ENCODE measurements around the gene FLRT2. TPM values are rescaled to one million over a fixed set of nuclear protein-coding genes. Genes with fewer than 3 reads are reported as not detected.

FLRT2 gene, protein sequence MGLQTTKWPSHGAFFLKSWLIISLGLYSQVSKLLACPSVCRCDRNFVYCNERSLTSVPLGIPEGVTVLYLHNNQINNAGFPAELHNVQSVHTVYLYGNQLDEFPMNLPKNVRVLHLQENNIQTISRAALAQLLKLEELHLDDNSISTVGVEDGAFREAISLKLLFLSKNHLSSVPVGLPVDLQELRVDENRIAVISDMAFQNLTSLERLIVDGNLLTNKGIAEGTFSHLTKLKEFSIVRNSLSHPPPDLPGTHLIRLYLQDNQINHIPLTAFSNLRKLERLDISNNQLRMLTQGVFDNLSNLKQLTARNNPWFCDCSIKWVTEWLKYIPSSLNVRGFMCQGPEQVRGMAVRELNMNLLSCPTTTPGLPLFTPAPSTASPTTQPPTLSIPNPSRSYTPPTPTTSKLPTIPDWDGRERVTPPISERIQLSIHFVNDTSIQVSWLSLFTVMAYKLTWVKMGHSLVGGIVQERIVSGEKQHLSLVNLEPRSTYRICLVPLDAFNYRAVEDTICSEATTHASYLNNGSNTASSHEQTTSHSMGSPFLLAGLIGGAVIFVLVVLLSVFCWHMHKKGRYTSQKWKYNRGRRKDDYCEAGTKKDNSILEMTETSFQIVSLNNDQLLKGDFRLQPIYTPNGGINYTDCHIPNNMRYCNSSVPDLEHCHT
- total RNA-seq: 19.6 and 37.3 TPM in 2 replicates
- 25.1 TPM for polyA plus RNA-seq (2012)

DNA sequence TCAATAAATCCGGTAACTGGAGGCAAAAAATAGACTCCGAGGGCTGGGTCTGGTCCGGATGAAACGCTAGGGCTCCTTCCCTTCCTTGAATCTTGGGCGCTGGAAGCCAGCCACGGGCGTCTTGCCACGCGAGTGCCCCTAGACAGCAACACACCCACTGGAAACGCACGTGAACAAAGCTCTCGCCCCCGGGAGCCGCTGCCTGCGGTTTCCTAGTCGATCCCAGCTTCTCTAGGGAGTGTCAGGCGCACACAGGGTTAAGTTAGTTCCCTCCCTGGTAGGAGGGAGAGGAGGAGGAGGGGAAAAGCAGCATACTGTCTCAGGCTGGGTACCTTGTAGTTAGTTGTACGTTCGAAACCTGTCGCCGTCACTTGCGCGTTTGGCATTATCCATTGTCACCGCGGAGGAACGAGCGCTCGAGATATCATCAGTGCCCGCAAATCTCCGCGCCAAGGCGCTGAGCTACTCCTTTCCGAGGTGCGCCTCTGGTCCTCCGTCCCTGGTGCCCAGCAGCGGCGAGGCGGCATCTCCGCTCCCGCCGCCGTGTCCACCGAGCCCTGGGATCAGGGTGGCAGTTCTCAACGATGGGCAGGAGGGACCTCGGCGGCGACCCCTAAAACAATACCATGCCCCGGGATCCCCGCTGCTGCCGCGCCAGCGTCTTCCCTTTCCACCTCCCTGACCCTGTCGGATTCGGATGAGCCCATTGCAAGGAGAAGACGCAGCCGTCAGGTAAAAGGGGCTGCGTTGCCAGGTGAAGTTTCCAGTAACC is at the start of gene FLRT2:
Gene FLRT2, plus strand, starts transcription at position 342 of the 772 bp plus-strand sequence. CDS start 91,371 bp downstream, outside the sequence.
- DNase-seq (ENCODE audit: low read depth): peak; percentile 87

DNA sequence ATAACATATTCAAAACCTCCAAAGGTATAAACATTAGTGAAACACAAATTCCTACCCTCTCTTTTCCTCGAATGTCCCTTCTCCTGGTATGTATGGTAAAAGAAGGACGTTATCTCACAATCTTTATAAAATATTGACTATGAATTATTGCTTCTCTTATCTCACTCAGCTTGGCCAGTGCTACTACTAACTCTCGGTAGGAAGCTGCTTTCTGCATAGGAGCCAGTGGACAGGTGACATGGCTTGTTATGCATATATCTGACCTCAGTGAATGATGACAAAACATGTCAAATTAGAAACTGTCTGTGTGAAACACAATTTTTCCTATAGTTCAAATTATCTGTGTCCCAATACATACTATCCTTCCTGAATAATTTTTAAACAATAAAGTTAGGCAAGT is 48.5 kb upstream of the FLRT2 start:
- DNase-seq (ENCODE audit: low read depth): no peak

DNA sequence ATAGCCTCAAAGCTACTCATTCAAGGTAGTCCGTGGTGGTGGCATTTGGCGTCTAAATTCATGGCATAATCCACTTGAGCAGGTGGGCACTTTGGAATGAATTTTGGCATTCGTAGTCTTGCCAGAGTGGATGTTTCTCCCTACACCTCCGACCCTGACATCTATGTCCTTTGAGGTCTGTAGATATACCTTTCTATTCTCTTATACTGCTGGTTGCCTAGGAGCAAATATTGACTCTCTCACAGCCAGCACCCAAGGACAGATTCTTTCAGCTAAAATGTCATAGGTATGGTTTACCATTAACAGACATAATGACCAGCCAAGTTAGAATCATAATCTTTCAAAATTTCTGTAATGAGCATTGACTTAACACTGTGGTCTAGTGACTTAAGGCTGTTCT is 47.4 kb upstream of the FLRT2 start:
- no peak for DNase-seq (ENCODE audit: low read depth)

DNA sequence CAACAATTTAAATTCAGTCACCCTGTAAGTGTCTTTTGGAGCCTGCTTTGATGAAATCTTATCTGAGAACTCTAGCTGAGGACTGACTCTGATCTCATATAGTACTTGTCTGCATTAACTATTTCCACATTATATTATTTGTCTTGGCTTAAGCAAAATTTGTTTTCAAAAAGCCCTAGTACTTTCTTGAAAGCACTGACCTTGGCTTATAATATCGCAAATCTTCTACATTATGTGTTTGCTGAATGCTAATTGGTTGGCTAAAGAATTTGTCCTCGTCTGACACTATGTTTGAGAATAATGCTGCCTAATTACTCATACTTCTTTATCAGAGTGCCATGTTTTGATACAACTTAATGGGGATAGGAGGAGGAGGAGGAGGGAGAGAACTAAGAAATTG is 46.9 kb upstream of the FLRT2 start:
- no peak for DNase-seq (ENCODE audit: low read depth)

DNA sequence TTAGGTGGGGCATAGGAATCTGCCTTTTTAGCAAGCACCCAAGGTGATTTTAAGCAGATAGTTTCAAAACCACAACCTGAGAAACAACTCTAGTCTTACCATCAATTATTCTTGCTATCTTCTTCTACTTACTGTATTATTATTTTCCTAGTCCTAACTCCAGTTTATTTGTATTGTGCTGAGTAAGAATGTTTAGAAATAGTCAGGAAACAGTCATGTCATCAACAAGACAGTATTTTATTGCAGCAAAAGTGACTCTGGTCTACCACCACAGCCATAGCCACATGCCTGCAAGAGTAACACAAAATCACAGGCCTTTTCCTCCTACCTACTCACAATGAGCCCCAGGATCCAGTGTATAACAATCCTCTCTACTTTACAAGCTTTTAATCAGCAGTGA is 46.3 kb upstream of the FLRT2 start:
- DNase-seq (ENCODE audit: low read depth): no peak

DNA sequence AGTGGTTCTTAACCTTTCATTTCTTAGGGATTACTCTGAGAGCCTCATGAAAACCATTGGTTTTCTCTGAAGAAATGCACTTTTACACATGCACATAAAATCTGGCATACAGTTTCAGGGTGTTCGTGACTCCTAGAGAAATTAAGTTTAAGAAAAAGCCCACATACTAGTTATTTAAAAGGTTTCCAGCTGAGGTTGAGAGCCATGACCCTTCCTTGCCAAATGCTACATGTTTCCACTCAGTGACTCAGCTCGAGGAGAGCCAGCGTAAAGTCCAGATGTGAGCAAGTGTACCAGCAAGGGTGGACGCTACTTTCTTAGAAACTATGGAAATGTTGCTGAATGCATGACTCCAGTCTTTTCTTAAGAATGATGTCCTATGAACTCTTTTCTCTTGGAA is 42.7 kb upstream of the FLRT2 start:
- DNase-seq (ENCODE audit: low read depth): no peak

DNA sequence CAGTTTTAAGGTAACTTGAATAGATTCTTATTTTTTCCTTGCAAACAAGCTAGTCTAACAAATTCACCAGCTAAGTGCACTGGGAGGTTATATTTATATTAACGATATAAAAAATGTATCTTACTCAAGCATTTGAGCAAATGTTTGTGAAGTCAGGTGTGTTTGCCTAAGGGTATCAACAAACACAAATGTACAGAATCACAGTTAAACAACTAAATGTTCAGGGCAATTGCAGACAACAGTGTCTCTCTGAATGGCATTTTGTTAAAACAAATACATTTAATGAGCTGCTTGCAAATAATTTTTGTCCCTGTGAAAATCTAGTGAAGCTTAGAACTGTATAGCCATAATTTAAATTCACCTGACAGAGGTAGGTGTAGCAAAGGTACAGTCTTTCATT is 28.2 kb upstream of the FLRT2 start:
- DNase-seq (ENCODE audit: low read depth): no peak

DNA sequence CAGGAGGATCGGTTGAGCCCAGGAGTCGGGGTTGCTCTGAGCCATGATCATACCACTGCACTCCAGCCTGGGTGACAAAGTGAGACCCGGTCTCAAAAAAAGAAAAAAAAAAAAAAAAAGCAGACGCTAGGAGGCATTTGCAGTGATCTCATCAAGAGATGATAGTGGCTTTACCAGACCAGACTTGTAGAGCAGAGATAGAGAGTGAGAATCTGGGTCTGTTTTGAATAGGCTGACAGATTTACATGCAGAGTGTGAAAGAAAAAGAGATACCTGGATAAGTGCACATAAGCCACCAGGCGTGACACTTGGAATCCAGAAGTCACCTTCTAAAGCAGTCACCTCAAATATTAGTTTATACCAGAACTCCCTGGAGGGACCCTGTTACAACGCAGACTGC is 21.1 kb upstream of the FLRT2 start:
- DNase-seq (ENCODE audit: low read depth): no peak

DNA sequence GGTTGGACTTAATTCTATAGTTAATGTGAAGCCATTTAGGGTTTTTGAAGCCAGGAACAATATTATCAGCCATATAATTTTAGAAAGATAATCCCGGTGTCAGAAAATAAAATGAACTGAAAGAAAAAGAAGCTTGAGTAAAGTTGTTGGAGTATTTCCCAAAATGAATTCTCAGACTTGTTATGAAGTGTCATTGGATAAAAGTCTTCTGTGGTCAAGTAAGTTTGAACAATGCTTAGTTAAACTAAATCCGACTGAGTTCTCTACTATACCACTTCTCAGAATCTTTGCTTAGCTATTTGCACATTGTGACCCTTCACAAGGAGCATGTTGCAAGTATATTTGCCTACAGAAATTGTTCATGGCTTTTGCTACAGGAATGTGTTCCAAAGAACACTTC is 17.5 kb upstream of the FLRT2 start:
- no peak for DNase-seq (ENCODE audit: low read depth)

DNA sequence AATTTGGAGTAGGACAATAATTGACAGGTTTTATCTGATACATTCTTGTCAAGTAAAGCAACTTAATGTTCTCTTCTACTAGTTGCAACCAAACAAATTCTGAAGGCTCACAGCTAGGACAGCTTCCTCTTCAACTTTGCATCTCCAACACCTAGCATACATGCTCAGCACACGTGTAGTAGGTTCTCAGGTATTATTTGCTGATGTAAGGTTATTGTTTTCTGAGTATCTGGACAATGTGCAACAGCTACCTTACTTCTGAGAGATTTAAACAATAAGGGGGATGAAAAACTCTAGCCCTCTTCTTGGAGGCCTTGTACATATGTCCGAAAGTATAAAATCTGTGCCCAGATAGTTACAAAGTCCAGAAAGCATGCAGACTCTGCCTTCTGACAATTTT is 15.5 kb upstream of the FLRT2 start:
- no peak for DNase-seq (ENCODE audit: low read depth)

DNA sequence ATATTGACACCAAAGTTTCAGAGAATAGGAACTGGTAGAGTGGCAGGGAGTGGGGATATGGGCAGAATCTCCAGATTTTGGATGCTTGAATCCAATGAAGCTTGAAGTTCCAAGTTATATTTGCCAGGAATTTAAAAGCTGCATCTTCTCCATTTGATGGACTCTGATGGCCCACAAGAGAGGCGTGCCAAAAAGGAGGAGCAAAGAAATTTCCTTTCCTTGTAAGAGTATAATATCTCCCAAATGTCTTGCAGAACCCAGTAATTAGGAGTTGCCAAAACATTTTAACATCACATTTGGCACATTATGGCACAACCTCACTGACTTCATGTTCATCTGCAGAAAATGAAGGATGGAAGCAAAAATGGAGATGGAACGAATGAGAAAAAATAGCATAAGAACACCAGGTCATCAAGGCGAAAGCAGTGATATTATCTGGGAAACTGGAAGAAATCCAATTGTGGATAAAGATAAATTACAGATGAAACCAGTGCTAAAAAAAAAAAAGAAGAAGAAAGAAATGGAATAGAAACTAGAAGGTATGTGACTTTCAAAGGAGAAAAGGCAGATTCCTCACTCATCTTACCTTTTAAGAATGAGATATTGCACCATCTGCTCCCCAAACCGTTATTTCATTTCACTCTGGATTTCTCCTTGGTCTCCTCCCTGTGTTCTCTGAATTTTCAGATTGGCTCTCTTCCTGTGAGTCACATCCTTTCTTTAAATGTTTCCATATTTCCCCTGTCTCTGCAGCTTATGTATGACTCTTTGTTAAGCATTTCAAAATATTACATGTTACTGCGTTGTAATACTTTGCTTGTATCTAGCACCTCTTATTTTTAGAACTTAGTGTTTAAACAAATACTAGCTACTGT is 13.5 kb upstream of the FLRT2 start:
- DNase-seq (ENCODE audit: low read depth): peak; percentile 18

DNA sequence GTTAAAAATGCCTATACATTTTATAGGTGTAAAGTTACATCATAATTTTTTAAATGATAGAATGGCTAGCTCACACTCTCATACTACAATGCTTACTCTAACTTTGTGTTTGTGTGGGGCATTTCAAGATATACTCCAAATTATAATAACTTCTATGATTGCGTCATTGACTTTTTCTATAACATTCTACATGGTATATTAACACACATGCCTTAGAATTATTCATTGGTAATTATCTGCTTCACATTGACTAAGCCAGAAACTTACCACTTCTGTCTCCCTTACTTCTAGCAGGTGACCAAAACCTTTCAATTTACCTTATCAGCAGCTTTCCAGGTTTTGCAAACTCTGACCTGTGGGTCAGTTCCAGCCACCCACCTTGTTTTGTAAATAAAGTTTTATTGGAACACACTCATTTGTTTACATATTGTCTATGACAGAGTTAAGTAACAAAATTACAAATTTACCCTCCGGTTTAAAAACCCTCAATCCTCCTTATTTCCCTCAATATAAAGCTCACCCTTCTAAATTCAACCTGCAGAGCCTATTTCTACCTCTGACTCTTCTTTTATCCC is 12.7 kb upstream of the FLRT2 start:
- no peak for DNase-seq (ENCODE audit: low read depth)

DNA sequence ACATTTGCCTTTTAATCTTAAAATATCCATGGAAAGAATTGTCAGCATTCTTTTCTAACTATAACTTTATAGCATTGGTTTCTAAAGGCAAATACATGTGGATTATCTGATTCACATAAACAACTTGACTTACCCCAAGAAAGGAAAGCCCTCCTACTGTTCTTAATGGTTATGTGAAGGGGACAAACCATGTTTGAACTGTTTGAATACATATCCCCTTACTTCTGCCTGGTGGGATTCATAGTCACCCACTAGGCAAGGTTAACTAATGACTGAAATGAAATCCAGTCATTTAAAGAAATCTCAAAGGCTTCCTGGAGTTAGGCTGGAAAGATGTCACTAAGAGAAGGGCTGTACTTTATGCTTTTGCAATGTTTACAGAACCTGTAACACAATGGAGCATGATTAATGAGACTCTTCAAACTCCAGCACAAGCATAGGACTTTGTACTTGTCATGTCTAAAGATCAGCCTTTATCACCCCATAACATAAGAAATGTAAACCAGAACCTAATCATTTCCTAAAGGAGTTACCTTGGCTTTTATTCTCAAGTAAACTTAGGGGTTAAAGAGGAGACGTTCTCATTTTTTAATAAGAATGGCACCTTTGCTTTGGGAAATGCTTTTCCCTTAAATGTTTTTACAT is 10.2 kb upstream of the FLRT2 start:
- DNase-seq (ENCODE audit: low read depth): no peak

DNA sequence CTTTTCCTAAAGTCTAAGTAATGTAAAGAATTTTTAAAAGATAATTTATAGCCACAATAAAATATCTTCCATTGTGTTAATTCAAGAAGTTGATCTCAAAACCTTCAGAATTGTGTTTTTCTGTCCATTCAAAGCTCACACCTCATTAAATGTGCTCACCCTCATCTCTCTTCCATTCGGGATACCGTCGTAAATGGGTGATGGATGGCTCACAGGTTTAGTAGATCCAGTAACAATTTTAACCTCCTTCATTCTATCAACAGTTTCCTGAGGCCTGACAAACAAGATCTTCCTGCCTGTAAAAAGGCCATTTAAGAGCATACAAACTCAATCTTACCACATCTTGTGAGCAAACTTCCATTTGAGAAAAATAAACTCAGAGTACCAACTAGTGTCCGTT is 9.4 kb upstream of the FLRT2 start:
- DNase-seq (ENCODE audit: low read depth): no peak

DNA sequence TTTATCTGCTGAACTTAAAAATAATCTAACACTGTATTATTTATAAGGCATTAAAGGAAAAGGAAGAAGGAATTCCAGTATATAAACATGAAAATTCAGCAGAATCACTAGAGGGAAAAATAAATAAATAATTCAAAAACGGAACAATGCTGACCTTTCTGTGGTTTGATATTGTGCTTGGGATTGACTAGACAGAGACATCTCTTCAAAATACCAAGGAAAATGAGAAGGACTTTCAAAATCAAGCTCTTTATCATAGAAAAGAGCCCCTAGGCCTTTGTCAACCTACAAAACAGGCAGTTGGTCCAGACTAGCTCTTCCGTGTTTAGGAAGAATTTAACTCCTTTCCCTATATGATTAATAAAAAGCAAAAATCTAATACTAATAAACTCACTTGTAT is 6.3 kb upstream of the FLRT2 start:
- DNase-seq (ENCODE audit: low read depth): no peak

DNA sequence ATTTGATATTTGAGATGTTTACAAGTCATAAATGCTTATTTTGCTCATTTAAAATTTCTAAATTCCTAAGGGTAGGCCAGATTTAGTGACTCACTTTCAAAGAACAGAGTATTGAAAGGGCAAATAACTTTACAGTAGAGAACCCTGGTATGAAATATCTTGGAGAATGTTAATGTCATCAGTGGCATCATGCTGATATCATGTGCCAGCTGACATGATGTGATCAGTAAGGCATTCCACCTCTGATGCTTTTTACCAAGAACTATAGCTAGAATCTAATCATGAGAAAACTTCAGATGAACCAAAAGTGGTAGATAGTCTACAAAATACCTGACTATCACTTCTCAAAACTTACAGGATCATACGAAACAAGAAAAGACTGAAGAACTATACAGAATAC is 2.9 kb upstream of the FLRT2 start:
- peak; percentile 58 for DNase-seq (ENCODE audit: low read depth)

DNA sequence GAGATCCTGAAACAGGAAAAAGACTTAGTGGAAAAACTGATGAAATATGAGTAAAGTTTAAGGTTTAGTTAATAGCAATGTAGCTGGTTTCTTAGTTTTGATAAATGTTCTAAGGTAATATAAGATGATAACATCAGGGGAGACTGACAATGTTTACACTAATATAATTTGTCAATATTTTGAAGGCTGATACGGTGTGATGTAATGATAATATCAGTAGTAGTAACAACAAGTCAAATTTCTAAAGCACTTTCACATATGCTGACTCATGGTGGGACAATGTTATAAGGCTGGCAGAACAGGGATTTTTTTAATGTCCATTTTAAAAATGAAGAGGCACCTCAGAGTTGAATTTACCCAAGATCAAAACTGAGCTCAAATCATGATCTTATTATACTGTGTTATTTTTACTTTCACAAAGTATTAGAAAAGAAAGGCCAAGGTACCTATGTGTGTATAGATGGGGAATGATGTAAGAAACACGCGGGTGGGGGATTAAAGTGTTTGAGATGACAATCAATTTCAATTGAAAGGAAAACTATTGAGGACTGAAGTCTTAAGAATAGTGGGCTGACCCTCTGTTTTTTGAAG is 2.4 kb upstream of the FLRT2 start:
- DNase-seq (ENCODE audit: low read depth): peak; percentile 26

DNA sequence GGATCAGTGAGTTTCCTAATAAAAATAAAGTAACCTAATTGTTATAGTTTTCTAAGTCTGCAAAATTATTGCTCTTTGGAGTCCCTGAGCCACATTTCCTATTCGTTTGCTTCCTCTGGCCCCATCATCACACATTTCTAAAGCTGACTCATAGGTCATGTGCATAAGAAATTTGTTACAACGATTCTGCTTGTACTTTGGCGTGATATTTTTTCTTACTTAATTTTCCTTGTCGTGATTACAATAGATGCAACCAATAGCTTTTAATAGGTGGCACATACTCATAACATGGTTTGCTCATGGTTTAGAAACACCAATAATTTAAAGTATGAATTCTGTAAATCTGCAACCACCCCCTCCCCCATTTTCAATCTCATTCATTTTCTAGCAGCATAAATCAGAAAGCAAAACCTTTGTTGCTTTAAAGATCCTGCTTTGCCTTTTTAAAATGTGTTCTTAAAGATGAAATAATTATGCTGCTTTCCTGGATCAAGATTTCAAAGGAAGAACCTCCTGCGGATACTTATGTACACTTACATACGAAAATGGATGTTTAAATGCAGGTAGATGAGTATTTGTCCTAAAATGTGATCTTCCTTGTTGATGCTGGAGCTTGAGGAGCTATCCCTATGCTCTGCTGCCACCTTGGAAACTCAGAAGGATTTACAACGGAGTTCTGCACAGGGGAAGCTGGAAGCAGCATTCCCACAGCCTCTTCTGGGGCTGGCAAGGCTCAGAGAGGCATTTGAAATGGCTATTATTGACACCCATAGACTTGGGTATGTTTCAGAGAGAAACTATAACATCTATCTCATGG is 1.7 kb upstream of the FLRT2 start:
- peak; percentile 90 for DNase-seq (ENCODE audit: low read depth)

Measured in myocyte (in vitro differentiated cells).